ENCODE measurements around the gene PKP4. TPM values are rescaled to one million over a fixed set of nuclear protein-coding genes. Genes with fewer than 3 reads are reported as not detected.

Gene PKP4
- total RNA-seq, 1 experiment from 2014 or later, result 52.0 TPM

DNA sequence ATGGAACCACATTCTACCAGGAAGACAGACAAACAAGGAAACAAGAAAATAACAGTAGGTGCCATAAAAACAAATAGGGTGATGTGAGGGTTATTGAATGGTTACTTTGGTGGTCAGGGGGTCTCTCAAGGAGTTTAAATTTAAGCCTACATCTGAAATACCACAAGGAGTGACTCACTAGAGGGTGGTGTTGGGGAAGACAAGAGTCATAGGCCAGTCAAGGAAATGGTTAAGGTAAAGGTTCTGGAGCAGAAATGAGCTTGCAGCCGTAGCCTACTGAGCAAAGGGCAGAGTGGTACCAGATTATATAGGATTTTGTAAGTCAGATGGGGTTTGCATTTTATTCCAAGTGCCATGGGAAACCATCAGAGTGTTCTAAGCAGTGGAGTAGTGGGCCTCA lies 202.7 kb downstream of the PKP4 start:
- Histone ChIP-seq H3K9me3 (ENCODE audit: control insufficient read depth, low read depth, low read length) (no peaks in the 10 kb centered on the region), H2BK20ac (ENCODE audit: low read depth, low read length, poor library complexity, severe bottlenecking) (no peak overlapping the region), H2BK5ac (ENCODE audit: insufficient read length, low read length) (no peak overlapping the region), H3K4me1 (ENCODE audit: insufficient read depth, low read length) (no peaks in the 10 kb centered on the region), H3K27ac (ENCODE audit: insufficient read length, low read depth, low read length) (no peak overlapping the region), H4K91ac (ENCODE audit: insufficient read length, low read depth, low read length) (no peak overlapping the region), H3K56ac (ENCODE audit: insufficient read length, low read depth, low read length) (no peak overlapping the region), H4K8ac (replicated peaks; ENCODE audit: insufficient read length, low read depth, low read length) (no peak overlapping the region), H2AK5ac (ENCODE audit: insufficient read length, low read length) (no peak overlapping the region), H3K14ac (ENCODE audit: insufficient read depth, low read length) (no peak overlapping the region), H3K18ac (ENCODE audit: insufficient read length, low read depth, low read length) (no peak overlapping the region), H4K20me1 (ENCODE audit: control insufficient read depth, insufficient read depth, insufficient read length) (no peaks in the 10 kb centered on the region), H4K5ac (ENCODE audit: insufficient read length, low read depth, low read length) (no peak overlapping the region), H3K23me2 (ENCODE audit: insufficient read length, low read depth, low read length, poor library complexity, severe bottlenecking) (no peaks in the 10 kb centered on the region), H3K4ac (ENCODE audit: low read depth, low read length) (no peak overlapping the region), H3K9ac (ENCODE audit: extremely low read depth, insufficient read length, low read length) (no peak overlapping the region), H2BK120ac (ENCODE audit: low read depth, low read length, poor library complexity, severe bottlenecking) (no peak overlapping the region), H2AFZ (ENCODE audit: low read length) (no peak overlapping the region), H3T11ph (ENCODE audit: low read length) (no peak overlapping the region), H3K23ac (ENCODE audit: insufficient read length, low read depth, low read length) (no peak overlapping the region), H3K27me3 (ENCODE audit: insufficient read depth, low read length) (no peaks in the 10 kb centered on the region), H2BK12ac (ENCODE audit: insufficient read length, low read depth, low read length) (no peak overlapping the region), H3K79me1 (ENCODE audit: insufficient read depth, low read depth, low read length, poor library complexity, severe bottlenecking) (no peaks in the 10 kb centered on the region), H3K79me2 (ENCODE audit: insufficient read depth, low read length) (no peaks in the 10 kb centered on the region), H2BK15ac (ENCODE audit: low read depth, low read length) (no peak overlapping the region), H3K4me2 (ENCODE audit: insufficient read depth, insufficient read length, low read length) (no peak overlapping the region)
- no CpG with 5 or more reads among the region's 1 CpG for WGBS (ENCODE audit: extremely low coverage, insufficient read length, low lambda C conversion rate)
- Mint-ChIP-seq H3K27ac (peak overlapping the region in 1 of 3 experiments; percentile 36; a peak in 4 of 7 replicates), H3K36me3 (ENCODE audit: insufficient read depth in 1 of 3, low read depth in 3 of 3) (peaks cover 8 to 19% (median 8%) of the 10 kb centered on the region in 3 experiments; a peak in 6 of 7 replicates), H3K4me3 (no peak overlapping the region), H3K27me3 (ENCODE audit: low read depth) (no peaks in the 10 kb centered on the region), H3K4me1 (no peaks in the 10 kb centered on the region), H3K9me3 (no peaks in the 10 kb centered on the region; a peak in 1 of 5 replicates)
- no peak for DNase-seq
- TF ChIP-seq, protein P1, sequence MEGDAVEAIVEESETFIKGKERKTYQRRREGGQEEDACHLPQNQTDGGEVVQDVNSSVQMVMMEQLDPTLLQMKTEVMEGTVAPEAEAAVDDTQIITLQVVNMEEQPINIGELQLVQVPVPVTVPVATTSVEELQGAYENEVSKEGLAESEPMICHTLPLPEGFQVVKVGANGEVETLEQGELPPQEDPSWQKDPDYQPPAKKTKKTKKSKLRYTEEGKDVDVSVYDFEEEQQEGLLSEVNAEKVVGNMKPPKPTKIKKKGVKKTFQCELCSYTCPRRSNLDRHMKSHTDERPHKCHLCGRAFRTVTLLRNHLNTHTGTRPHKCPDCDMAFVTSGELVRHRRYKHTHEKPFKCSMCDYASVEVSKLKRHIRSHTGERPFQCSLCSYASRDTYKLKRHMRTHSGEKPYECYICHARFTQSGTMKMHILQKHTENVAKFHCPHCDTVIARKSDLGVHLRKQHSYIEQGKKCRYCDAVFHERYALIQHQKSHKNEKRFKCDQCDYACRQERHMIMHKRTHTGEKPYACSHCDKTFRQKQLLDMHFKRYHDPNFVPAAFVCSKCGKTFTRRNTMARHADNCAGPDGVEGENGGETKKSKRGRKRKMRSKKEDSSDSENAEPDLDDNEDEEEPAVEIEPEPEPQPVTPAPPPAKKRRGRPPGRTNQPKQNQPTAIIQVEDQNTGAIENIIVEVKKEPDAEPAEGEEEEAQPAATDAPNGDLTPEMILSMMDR (conservative IDR thresholded peaks at IDR 0.05), result no peak
